IMR-90 (cell line): ENCODE results near the gene SYNPO2. TPM values are rescaled to one million over a fixed set of nuclear protein-coding genes. Genes with fewer than 3 reads are reported as not detected.

Experiments used
- ATAC-seq: fragments of 200-7000 bp; cut with Tn5 transposase; 2 replicates; pipeline ENCODE4 v1.9.1; 2020; ENCODE audit warnings: low read depth, mild to moderate bottlenecking, moderate library complexity
- BruUV-seq: library from RNA; stranded (reverse); fragments of 400-500 nt; replicated peaks from 2 replicates; lab custom pipeline; 2021; lab: Mats Ljungman, UMichigan
- CTCF ChIA-PET: fragments of 300-600 bp; formaldehyde crosslinking; extraction: SDS; loops from one replicate; lab custom pipeline; 2021; ENCODE audit warnings: antibody characterized with exemption; lab: Yijun Ruan, JAX
- POLR2A ChIA-PET: fragments of 300-600 bp; sonication (Branson Sonifier 250); formaldehyde crosslinking; loops from one replicate; lab custom pipeline; 2022; ENCODE audit warnings: antibody characterized with exemption; ENCODE audit not compliant: unreplicated experiment; lab: Charles Lee
- DNase-seq: peaks from one replicate; pipeline ENCODE4 v3.0.0; 2013
- H2AFZ ChIP-seq: replicated peaks from 2 replicates; pipeline ENCODE3; 2013; ENCODE audit warnings: low read length, mild to moderate bottlenecking; ENCODE audit not compliant: poor library complexity
- H2AK5ac ChIP-seq: 2 replicates; pipeline ENCODE4 v1.6.1; 2013; ENCODE audit warnings: low read depth, low read length, inconsistent platforms
- H2AK9ac ChIP-seq: replicated peaks from 2 replicates; pipeline ENCODE3; 2013; ENCODE audit warnings: mild to moderate bottlenecking, low read depth, low read length, moderate library complexity; ENCODE audit not compliant: poor library complexity
- H2BK120ac ChIP-seq: 2 replicates; pipeline ENCODE4 v1.6.1; 2013; ENCODE audit warnings: low read depth, low read length, inconsistent platforms
- H2BK15ac ChIP-seq: 3 replicates; pipeline ENCODE4 v1.6.1; 2013; ENCODE audit warnings: low read depth, low read length, inconsistent platforms
- H2BK20ac ChIP-seq: 2 replicates; pipeline ENCODE4 v1.6.1; 2013; ENCODE audit warnings: low read depth, mild to moderate bottlenecking, inconsistent platforms, low read length, moderate library complexity
- H2BK5ac ChIP-seq: 2 replicates; pipeline ENCODE4 v1.6.1; 2013; ENCODE audit warnings: mild to moderate bottlenecking, low read depth, low read length, inconsistent platforms; ENCODE audit not compliant: poor library complexity, severe bottlenecking
- H3K14ac ChIP-seq: replicated peaks from 2 replicates; pipeline ENCODE4 v1.6.1; 2013; ENCODE audit warnings: low read depth, low read length, inconsistent platforms
- H3K18ac ChIP-seq: 2 replicates; pipeline ENCODE4 v1.6.1; 2013; ENCODE audit warnings: low read depth, low read length, control low read depth
- H3K23ac ChIP-seq: 2 replicates; pipeline ENCODE4 v1.6.1; 2013; ENCODE audit warnings: low read depth, low read length, inconsistent platforms
- H3K27ac ChIP-seq: 2 replicates; pipeline ENCODE4 v1.5.1; 2013; ENCODE audit warnings: mild to moderate bottlenecking, control low read depth, low read length; ENCODE audit not compliant: insufficient read depth
- H3K27me3 ChIP-seq: 2 replicates; pipeline ENCODE4 v1.6.1; 2013; ENCODE audit warnings: low read length; ENCODE audit not compliant: control insufficient read depth, insufficient read depth
- H3K36me3 ChIP-seq: 2 replicates; pipeline ENCODE4 v1.6.1; 2013; ENCODE audit warnings: low read length, mixed read lengths; ENCODE audit not compliant: control insufficient read depth, insufficient read depth
- H3K4ac ChIP-seq: 2 replicates; pipeline ENCODE4 v1.6.1; 2013; ENCODE audit warnings: low read depth, low read length, inconsistent platforms
- H3K4me1 ChIP-seq: 2 replicates; pipeline ENCODE4 v1.6.1; 2013; ENCODE audit warnings: low read length, mixed read lengths; ENCODE audit not compliant: control insufficient read depth, insufficient read depth
- H3K4me2 ChIP-seq: 2 replicates; pipeline ENCODE4 v1.6.1; 2013; ENCODE audit warnings: low read depth, mild to moderate bottlenecking, control low read depth, low read length, moderate library complexity
- H3K4me3 ChIP-seq: 2 replicates; pipeline ENCODE4 v1.5.1; 2013; ENCODE audit warnings: low read depth, mild to moderate bottlenecking, control low read depth, low read length, moderate library complexity; ENCODE audit not compliant: insufficient read depth
- H3K56ac ChIP-seq: 2 replicates; pipeline ENCODE4 v1.6.1; 2013; ENCODE audit warnings: low read length, inconsistent platforms; ENCODE audit not compliant: insufficient read depth; ENCODE audit errors: extremely low read depth
- H3K79me1 ChIP-seq, 2 experiments: 2 replicates each; pipeline ENCODE4 v1.6.1; 2013; ENCODE audit warnings: low read length in 2 of 2, inconsistent platforms in 1 of 2, low read depth in 1 of 2
- H3K9ac ChIP-seq: 2 replicates; pipeline ENCODE4 v1.6.1; 2013; ENCODE audit warnings: low read depth, low read length, control low read depth
- H3K9me1 ChIP-seq: 2 replicates; pipeline ENCODE4 v1.6.1; 2013; ENCODE audit warnings: low read length, inconsistent platforms; ENCODE audit not compliant: insufficient read depth
- H3K9me3 ChIP-seq: 2 replicates; pipeline ENCODE4 v1.6.1; 2013; ENCODE audit warnings: low read length; ENCODE audit not compliant: control insufficient read depth, insufficient read depth
- H4K20me1 ChIP-seq: 2 replicates; pipeline ENCODE4 v1.6.1; 2013; ENCODE audit warnings: low read length, inconsistent platforms; ENCODE audit not compliant: insufficient read depth
- H4K5ac ChIP-seq: 2 replicates; pipeline ENCODE4 v1.6.1; 2013; ENCODE audit warnings: mild to moderate bottlenecking, low read depth, low read length, control low read depth
- H4K8ac ChIP-seq, 2 experiments: 2 replicates each; pipeline ENCODE4 v1.6.1; 2013; ENCODE audit warnings: low read depth in 2 of 2, low read length in 2 of 2, control low read depth in 1 of 2, inconsistent platforms in 1 of 2
- H4K91ac ChIP-seq: 2 replicates; pipeline ENCODE4 v1.6.1; 2013; ENCODE audit warnings: low read depth, low read length, inconsistent platforms; ENCODE audit not compliant: insufficient read depth
- BHLHE40 ChIP-seq: fragments of 150-350 bp; IDR thresholded peaks from 2 replicates; pipeline ENCODE4 v1.6.1; 2016; ENCODE audit warnings: mild to moderate bottlenecking, low read depth, low read length
- CHD1 ChIP-seq: IDR thresholded peaks from 2 replicates; pipeline ENCODE4 v1.6.1; 2012; ENCODE audit warnings: low read depth, low read length, improper control_type of control experiment
- CTCF ChIP-seq: conservative IDR thresholded peaks from 2 replicates; pipeline ENCODE4 v1.5.1; 2012; ENCODE audit warnings: mild to moderate bottlenecking, low read depth, low read length, improper control_type of control experiment
- ELK1 ChIP-seq: fragments of 150-350 bp; IDR thresholded peaks from 2 replicates; pipeline ENCODE4 v1.6.1; 2016; ENCODE audit warnings: low read depth, mild to moderate bottlenecking, low read length, moderate library complexity, borderline replicate concordance
- FOS ChIP-seq: fragments of 150-350 bp; IDR thresholded peaks from 2 replicates; pipeline ENCODE4 v1.6.1; 2016; ENCODE audit warnings: low read depth, low read length
- MAFK ChIP-seq: IDR thresholded peaks from 2 replicates; pipeline ENCODE4 v1.6.1; 2012; ENCODE audit warnings: low read depth, low read length, improper control_type of control experiment
- WGBS, 2 experiments: methylation state at CpG; one replicate each; pipeline versions ENCODE4 v1.1.5 to v1.1.7; 2013; ENCODE audit warnings: missing lambda C conversion rate in 2 of 2; ENCODE audit not compliant: insufficient read length in 1 of 2; ENCODE audit errors: extremely low coverage in 2 of 2; 5-methylcytosine and 5-hydroxymethylcytosine counted together
- dilution Hi-C: fragments of 300-500 bp; cut with HindIII; formaldehyde crosslinking; loops from one replicate; pipeline ENCODE4 v1.14.3; 2018; ENCODE audit warnings: low sequenced_read_pairs; ENCODE audit not compliant: unreplicated experiment
- in situ Hi-C: fragments of 300-500 bp; cut with MboI; formaldehyde crosslinking; loops from 3 replicates; pipeline ENCODE4 v1.14.3; 2019; ENCODE audit warnings: low sequenced_read_pairs, inconsistent platforms, mixed read lengths
- intact Hi-C: fragments of 100-400 bp; cut with micrococcal nuclease; formaldehyde crosslinking; loops from 2 replicates; pipeline ENCODE4 v1.10.0; 2022
- polyA plus RNA-seq, 3 experiments: library from polyadenylated mRNA; depleted of rRNA; stranded (reverse); fragments of >200 nt; gene quantifications; 2 replicates each; pipeline ENCODE4 v1.2.3, GENCODE V29; 2012; ENCODE audit warnings: low replicate concordance in 1 of 3
- total RNA-seq: library from RNA; depleted of rRNA; stranded (reverse); fragments of >200 nt; gene quantifications from 2 replicates; pipeline ENCODE4 v1.2.3, GENCODE V29; 2012

SYNPO2 gene
- total and polyA plus RNA-seq, 2 of the 4 experiments (the other 2 are of a cell fraction): 0.99 to 1.8 TPM

- Histone ChIP-seq H4K8ac (peak overlapping the region; percentile 92 to 95), H3K27ac (peak overlapping the region; percentile 89), H2AK9ac (peak overlapping the region; percentile 76), H2BK15ac (peak overlapping the region; percentile 92), H3K23ac (peak overlapping the region; percentile 46), H2BK120ac (peak overlapping the region; percentile 94), H2AK5ac (peak overlapping the region; percentile 93), H3K9me3 (no peaks in the 10 kb centered on the region), H3K4ac (peak overlapping the region; percentile 94), H2AFZ (peak overlapping the region; percentile 38), H4K5ac (peak overlapping the region; percentile 97), H3K36me3 (peaks cover 8% of the 10 kb centered on the region), H3K4me1 (peaks cover 9% of the 10 kb centered on the region), H4K91ac (peak overlapping the region; percentile 98), H2BK20ac (peak overlapping the region; percentile 96), H3K9me1 (peaks cover 8% of the 10 kb centered on the region; the same call in 1 of the 2 replicates), H3K27me3 (no peaks in the 10 kb centered on the region), H3K9ac (peak overlapping the region; percentile 37), H4K20me1 (no peaks in the 10 kb centered on the region), H3K56ac (peak overlapping the region; percentile 72), H3K4me3 (peak overlapping the region; percentile 3; the same call in 1 of the 2 replicates), H3K79me1 (peaks cover 0 to 7% of the 10 kb centered on the region in 2 experiments; a peak in 1 of 4 replicates), H3K4me2 (peak overlapping the region; percentile 55), H3K18ac (peak overlapping the region; percentile 96), H3K14ac (peak overlapping the region; percentile 90), H2BK5ac (peak overlapping the region; percentile 99)
- 96% methylated on average over 4 of the region's 22 CpGs; no CpG with 5 or more reads in 1 of the 2 experiments for WGBS, 2 experiments
- dilution Hi-C loops: no loop called here
- ChIA-PET CTCF (interaction anchor here (1.9 kb wide), 1 partner anchor 15 kb away, joined by 15 read pairs; no protein-coding TSS in a partner anchor), POLR2A (no interaction called here)
- BruUV-seq: no TSS peak
- DNase-seq: no peak
- TF ChIP-seq CTCF: no peak
- TF ChIP-seq ELK1: no peak
- no peak for TF ChIP-seq CHD1
- TF ChIP-seq BHLHE40: no peak
- TF ChIP-seq MAFK: no peak
- no peak for TF ChIP-seq FOS
- intact Hi-C loops: loop anchor here (2.0 kb wide), 1 partner anchor 38 kb away; no protein-coding TSS in a partner anchor
- in situ Hi-C loops: loop anchor here (5.0 kb wide), 1 partner anchor 40 kb away; no protein-coding TSS in a partner anchor
- peak; percentile 35 for ATAC-seq
Measured at GRCh38 chr4:119026662-119027444, 138.2 kb downstream of the SYNPO2 start.
